Measurements from ENCODE around the gene MRPL49. TPM values are rescaled to one million over a fixed set of nuclear protein-coding genes. Genes with fewer than 3 reads are reported as not detected.

The MRPL49 gene
- total and polyA plus RNA-seq, 2 donors (not counting 3 experiments of a cell fraction or from before 2014, with no cell fraction given) = 49.7 to 90.4 TPM

DNA sequence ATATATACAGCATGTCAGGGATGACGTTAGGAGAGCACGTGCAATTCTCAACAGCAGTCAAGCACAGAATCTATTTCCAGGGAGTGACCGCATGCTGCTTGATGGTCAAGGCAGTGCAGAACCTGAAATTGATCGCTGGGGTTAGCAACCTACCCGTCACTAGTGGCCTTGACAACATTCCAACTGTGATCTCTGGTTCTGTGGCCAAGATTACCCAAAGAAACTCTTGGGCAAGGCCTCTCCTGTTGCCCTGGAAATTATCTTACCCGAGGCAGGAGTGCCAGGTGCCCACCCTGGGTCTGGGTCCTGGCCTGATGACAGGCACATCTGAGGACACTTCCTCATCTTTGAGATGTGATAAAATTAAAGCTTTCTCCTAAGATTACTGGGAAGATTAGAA is 8.3 kb upstream of the MRPL49 start:
- Histone ChIP-seq H3K9me1 (replicated peaks; ENCODE audit: control insufficient read depth, extremely low read depth, insufficient read depth, low read length) (no peaks in the 10 kb centered on the region), H3K79me2 (ENCODE audit: control insufficient read depth, insufficient read depth, low read length) (peaks cover 6% of the 10 kb centered on the region), H3K9me3 (replicated peaks; ENCODE audit: control insufficient read depth, insufficient read depth, low read length) (no peaks in the 10 kb centered on the region), H3K27ac (ENCODE audit: insufficient read depth, low read depth, low read length) (no peak overlapping the region), H3K36me3 (ENCODE audit: control insufficient read depth in 2 of 2, extremely low read depth in 1 of 2, insufficient read depth in 2 of 2, low read length in 2 of 2) (peaks cover 0 to 10% of the 10 kb centered on the region in 2 experiments), H3K9ac (replicated peaks; ENCODE audit: extremely low read depth, insufficient read depth, low read length) (no peak overlapping the region), H4K20me1 (replicated peaks; ENCODE audit: control insufficient read depth, extremely low read depth, insufficient read depth, low read length) (no peaks in the 10 kb centered on the region), H3K27me3 (ENCODE audit: control insufficient read depth in 2 of 2, insufficient read depth in 2 of 2, low read length in 2 of 2) (no peaks in the 10 kb centered on the region), H3K4me2 (ENCODE audit: insufficient read depth, low read length) (no peak overlapping the region), H2AFZ (ENCODE audit: low read depth, low read length) (no peak overlapping the region), H3K4me1 (ENCODE audit: control insufficient read depth, extremely low read depth, insufficient read depth, low read length) (peaks cover 17% of the 10 kb centered on the region), H3K4me3 (replicated peaks in 1 of 3; ENCODE audit: insufficient read depth in 1 of 3, low read depth in 1 of 3, low read length in 3 of 3) (no peak overlapping the region)
- TF ChIP-seq JUN (IDR thresholded peaks at IDR 0.05; ENCODE audit: borderline replicate concordance, insufficient read depth, insufficient read length, low read depth) (no peak), POLR2AphosphoS5 (IDR thresholded peaks at IDR 0.05; ENCODE audit: insufficient read depth, low read depth, low read length) (no peak), POLR2A (IDR thresholded peaks at IDR 0.05; ENCODE audit: low read depth, low read length) (no peak), MYC (IDR thresholded peaks at IDR 0.05; ENCODE audit: low read depth, low read length) (no peak), EZH2 (IDR thresholded peaks at IDR 0.05; ENCODE audit: borderline replicate concordance, low read depth, low read length, severe bottlenecking) (no peak), FOS (IDR thresholded peaks at IDR 0.05; ENCODE audit: borderline replicate concordance, insufficient read depth, low read length) (no peak), GATA2 (IDR thresholded peaks at IDR 0.05; ENCODE audit: insufficient read depth, insufficient read length, low read depth, low read length) (no peak), CTCF (IDR thresholded peaks at IDR 0.05; ENCODE audit: extremely low read depth in 1 of 2, insufficient read depth in 1 of 2, low read depth in 1 of 2, low read length in 2 of 2) (no peak), MAX (IDR thresholded peaks at IDR 0.05; ENCODE audit: insufficient read depth, insufficient read length) (no peak)
- POLR2A ChIA-PET = no interaction called here
- intact Hi-C loops (cut with micrococcal nuclease) (loop anchor here (5.0 kb wide), 1 partner anchor 197 kb away; the partner anchor contains the start of gene ATG2A), dilution Hi-C loops (cut with MboI; ENCODE audit: extremely low pct_ligation_motif_present, low sequenced_read_pairs) (no loop called here)
- CTCF ChIA-PET = interaction anchor here (1.2 kb wide), 1 partner anchor 18 kb away, joined by 4 read pairs; no protein-coding TSS in a partner anchor
- no TSS peak for BruUV-seq (replicated peaks)
- no peak for FAIRE-seq
- no peak for DNase-seq (ENCODE audit: low read depth, low spot score)
